Astrocyte (in vitro differentiated cells and primary cell): ENCODE data around the gene PHB1. TPM values are rescaled to one million over a fixed set of nuclear protein-coding genes. Genes with fewer than 3 reads are reported as not detected.

Experiments
- DNase-seq: peaks from one replicate; pipeline ENCODE4 v3.0.0-alpha.2; 2010; ENCODE audit warnings: low read depth
- FAIRE-seq: peaks from 2 replicates; lab custom pipeline; 2011; peaks lifted over from hg19 to GRCh38; lab: Jason Lieb, UNC
- H2AFZ ChIP-seq: 2 replicates; pipeline ENCODE4 v1.6.0; 2012; ENCODE audit warnings: low read depth, low read length, inconsistent platforms
- H3K27ac ChIP-seq: 2 replicates; pipeline ENCODE4 v1.5.1; 2011; ENCODE audit warnings: low read depth, low read length, inconsistent platforms
- H3K27me3 ChIP-seq: 2 replicates; pipeline ENCODE4 v1.6.0; 2011; ENCODE audit warnings: low read length, inconsistent platforms; ENCODE audit not compliant: insufficient read depth
- H3K36me3 ChIP-seq: 2 replicates; pipeline ENCODE4 v1.5.1; 2011; ENCODE audit warnings: low read length, inconsistent platforms; ENCODE audit not compliant: insufficient read depth
- H3K4me1 ChIP-seq: 2 replicates; pipeline ENCODE4 v1.5.1; 2011; ENCODE audit warnings: low read length, inconsistent platforms; ENCODE audit not compliant: insufficient read depth
- H3K4me2 ChIP-seq: 2 replicates; pipeline ENCODE4 v1.6.0; 2012; ENCODE audit warnings: low read length, inconsistent platforms
- H3K4me3 ChIP-seq: 2 replicates; pipeline ENCODE4 v1.5.1; 2011; ENCODE audit warnings: low read depth, mild to moderate bottlenecking, low read length, inconsistent platforms; ENCODE audit not compliant: insufficient read depth
- H3K79me2 ChIP-seq: 2 replicates; pipeline ENCODE4 v1.6.0; 2012; ENCODE audit warnings: mild to moderate bottlenecking, low read length, inconsistent platforms; ENCODE audit not compliant: insufficient read depth
- H3K9ac ChIP-seq: 2 replicates; pipeline ENCODE4 v1.6.0; 2012; ENCODE audit warnings: mild to moderate bottlenecking, low read length, inconsistent platforms
- H3K9me3 ChIP-seq: 2 replicates; pipeline ENCODE4 v1.5.1; 2012; ENCODE audit warnings: low read depth, mild to moderate bottlenecking, low read length, inconsistent platforms; ENCODE audit not compliant: insufficient read depth
- H4K20me1 ChIP-seq: 2 replicates; pipeline ENCODE4 v1.6.0; 2012; ENCODE audit warnings: low read length, inconsistent platforms; ENCODE audit not compliant: insufficient read depth
- H3K27ac Mint-ChIP-seq: one replicate; pipeline ENCODE4 v1.8.0; 2021; ENCODE audit warnings: mild to moderate bottlenecking, mixed read lengths; ENCODE audit not compliant: unreplicated experiment
- H3K27me3 Mint-ChIP-seq: one replicate; pipeline ENCODE4 v1.8.0; 2021; ENCODE audit warnings: low read depth, mixed read lengths; ENCODE audit not compliant: unreplicated experiment
- H3K36me3 Mint-ChIP-seq: one replicate; pipeline ENCODE4 v1.8.0; 2021; ENCODE audit warnings: low read depth, mixed read lengths; ENCODE audit not compliant: unreplicated experiment
- H3K4me1 Mint-ChIP-seq: one replicate; pipeline ENCODE4 v1.8.0; 2021; ENCODE audit warnings: low read depth, mixed read lengths; ENCODE audit not compliant: unreplicated experiment
- H3K4me3 Mint-ChIP-seq: one replicate; pipeline ENCODE4 v1.8.0; 2021; ENCODE audit warnings: mild to moderate bottlenecking, moderate library complexity, mixed read lengths; ENCODE audit not compliant: unreplicated experiment
- H3K9me3 Mint-ChIP-seq: one replicate; pipeline ENCODE4 v1.8.0; 2021; ENCODE audit warnings: mild to moderate bottlenecking, mixed read lengths; ENCODE audit not compliant: unreplicated experiment
- EZH2 ChIP-seq: IDR thresholded peaks from 2 replicates; pipeline ENCODE4 v1.6.1; 2012; ENCODE audit warnings: mild to moderate bottlenecking, low read length, inconsistent platforms; ENCODE audit not compliant: insufficient read depth
- total RNA-seq: library from RNA; stranded (reverse); gene quantifications from 2 replicates; pipeline ENCODE4 v1.2.1, GENCODE V29; 2021
- TF ChIP-seq, protein P1 (sequence below): IDR thresholded peaks from 2 replicates; pipeline ENCODE4 v1.5.1; 2011; ENCODE audit warnings: low read depth, mild to moderate bottlenecking, inconsistent platforms, low read length, moderate library complexity; ENCODE audit not compliant: insufficient read depth

Gene PHB1
- total RNA-seq, 1 donor from 2014 or later: 227 TPM

GRCh38 chr17:49357516-49357915, 57.2 kb downstream of the PHB1 start:
- Mint-ChIP-seq H3K9me3 (no peaks in the 10 kb centered on the region), H3K4me1 (peaks cover 33% of the 10 kb centered on the region), H3K27ac (no peak overlapping the region), H3K36me3 (no peaks in the 10 kb centered on the region), H3K27me3 (no peaks in the 10 kb centered on the region), H3K4me3 (no peak overlapping the region)
- Histone ChIP-seq H3K4me3 (no peak overlapping the region), H3K9me3 (no peaks in the 10 kb centered on the region), H3K4me2 (no peak overlapping the region), H3K9ac (no peak overlapping the region), H3K27ac (no peak overlapping the region), H3K36me3 (no peaks in the 10 kb centered on the region), H3K27me3 (no peaks in the 10 kb centered on the region), H2AFZ (no peak overlapping the region), H3K79me2 (peaks cover 83% of the 10 kb centered on the region), H3K4me1 (peaks cover 10% of the 10 kb centered on the region), H4K20me1 (peaks cover 73% of the 10 kb centered on the region)
- TF ChIP-seq, protein P1, sequence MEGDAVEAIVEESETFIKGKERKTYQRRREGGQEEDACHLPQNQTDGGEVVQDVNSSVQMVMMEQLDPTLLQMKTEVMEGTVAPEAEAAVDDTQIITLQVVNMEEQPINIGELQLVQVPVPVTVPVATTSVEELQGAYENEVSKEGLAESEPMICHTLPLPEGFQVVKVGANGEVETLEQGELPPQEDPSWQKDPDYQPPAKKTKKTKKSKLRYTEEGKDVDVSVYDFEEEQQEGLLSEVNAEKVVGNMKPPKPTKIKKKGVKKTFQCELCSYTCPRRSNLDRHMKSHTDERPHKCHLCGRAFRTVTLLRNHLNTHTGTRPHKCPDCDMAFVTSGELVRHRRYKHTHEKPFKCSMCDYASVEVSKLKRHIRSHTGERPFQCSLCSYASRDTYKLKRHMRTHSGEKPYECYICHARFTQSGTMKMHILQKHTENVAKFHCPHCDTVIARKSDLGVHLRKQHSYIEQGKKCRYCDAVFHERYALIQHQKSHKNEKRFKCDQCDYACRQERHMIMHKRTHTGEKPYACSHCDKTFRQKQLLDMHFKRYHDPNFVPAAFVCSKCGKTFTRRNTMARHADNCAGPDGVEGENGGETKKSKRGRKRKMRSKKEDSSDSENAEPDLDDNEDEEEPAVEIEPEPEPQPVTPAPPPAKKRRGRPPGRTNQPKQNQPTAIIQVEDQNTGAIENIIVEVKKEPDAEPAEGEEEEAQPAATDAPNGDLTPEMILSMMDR: no peak
- no peak for TF ChIP-seq EZH2
- FAIRE-seq (no peak), DNase-seq (no peak)

DNA sequence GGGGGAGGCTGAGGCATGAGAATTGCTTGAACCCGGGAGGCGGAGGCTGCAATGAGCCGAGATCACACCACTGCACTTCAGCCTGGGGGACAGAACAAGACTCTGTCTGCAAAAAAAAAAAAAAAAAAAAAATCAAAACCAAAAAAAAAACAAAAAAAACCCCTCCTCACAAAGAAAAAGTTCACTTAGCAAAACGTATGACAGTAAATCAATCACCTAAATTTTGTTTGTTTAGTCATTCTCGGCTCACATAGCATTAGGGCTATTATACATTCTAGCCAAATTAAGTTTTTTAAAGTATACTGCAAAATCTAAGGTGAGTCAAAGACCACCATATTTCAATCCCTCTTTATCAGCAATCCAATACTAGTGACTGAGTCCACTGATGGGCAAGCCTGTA, 58.4 kb downstream of the PHB1 start:
- Mint-ChIP-seq H3K4me3 (no peak overlapping the region), H3K9me3 (no peaks in the 10 kb centered on the region), H3K4me1 (peaks cover 33% of the 10 kb centered on the region), H3K36me3 (no peaks in the 10 kb centered on the region), H3K27ac (no peak overlapping the region), H3K27me3 (no peaks in the 10 kb centered on the region)
- Histone ChIP-seq H3K27ac (no peak overlapping the region), H4K20me1 (peaks cover 81% of the 10 kb centered on the region), H3K27me3 (no peaks in the 10 kb centered on the region), H3K4me3 (no peak overlapping the region), H3K4me1 (peaks cover 10% of the 10 kb centered on the region), H3K36me3 (no peaks in the 10 kb centered on the region), H3K9ac (no peak overlapping the region), H3K79me2 (peaks cover 95% of the 10 kb centered on the region), H3K4me2 (no peak overlapping the region), H2AFZ (no peak overlapping the region), H3K9me3 (no peaks in the 10 kb centered on the region)
- TF ChIP-seq, protein P1: no peak
- no peak for TF ChIP-seq EZH2
- DNase-seq: no peak
- FAIRE-seq: no peak

Other genes starting within 250 kb of the PHB1 start
- 1.1 TPM in 1 of 2 replicates, not detected in the other for gene GNGT2, start 204.3 kb downstream of the PHB1 start, total RNA-seq
- 0.31 and 0.77 TPM in 2 replicates for gene ABI3, start 204.2 kb downstream of the PHB1 start, total RNA-seq
- 0.79 and 0.95 TPM in 2 replicates for gene PHOSPHO1, start 184.1 kb downstream of the PHB1 start, total RNA-seq
- 24.3 and 26.8 TPM in 2 replicates for gene ZNF652, start 52.6 kb downstream of the PHB1 start, total RNA-seq
- 0.64 and 1.0 TPM in 2 replicates for gene NGFR, start 80.4 kb upstream of the PHB1 start, total RNA-seq
- 0.19 and 0.43 TPM in 2 replicates for gene NXPH3, start 161.0 kb upstream of the PHB1 start, total RNA-seq